NT2/D1 (cell line): ENCODE results near the gene BCAS3.

ENCODE experiments used
- DNase-seq: peaks from one replicate; pipeline ENCODE4 v3.0.0-alpha.2; 2011; ENCODE audit warnings: low read depth, low spot score
- H3K27me3 ChIP-seq: 2 replicates; pipeline ENCODE4 v1.6.0; 2011; ENCODE audit warnings: mild to moderate bottlenecking; ENCODE audit not compliant: insufficient read length, insufficient read depth
- H3K36me3 ChIP-seq: 2 replicates; pipeline ENCODE4 v1.6.1; 2011; ENCODE audit warnings: mild to moderate bottlenecking, low read length, mixed read lengths; ENCODE audit not compliant: insufficient read depth, insufficient read length
- H3K4me1 ChIP-seq: 2 replicates; pipeline ENCODE4 v1.5.1; 2011; ENCODE audit not compliant: insufficient read depth, insufficient read length
- H3K4me3 ChIP-seq: 2 replicates; pipeline ENCODE4 v1.5.1; 2011; ENCODE audit warnings: low read depth; ENCODE audit not compliant: insufficient read length
- H3K9ac ChIP-seq: 2 replicates; pipeline ENCODE4 v1.6.0; 2011; ENCODE audit warnings: low read depth; ENCODE audit not compliant: insufficient read length
- H3K9me3 ChIP-seq: 2 replicates; pipeline ENCODE4 v1.5.1; 2011; ENCODE audit warnings: mild to moderate bottlenecking, low read length; ENCODE audit not compliant: insufficient read depth
- SUZ12 ChIP-seq: IDR thresholded peaks from 2 replicates; pipeline ENCODE4 v1.6.1; 2011; ENCODE audit not compliant: insufficient read length, insufficient read depth; ENCODE audit errors: extremely low read depth
- YY1 ChIP-seq: IDR thresholded peaks from 2 replicates; pipeline ENCODE4 v1.6.1; 2011; ENCODE audit not compliant: insufficient read length, insufficient read depth
- ZNF274 ChIP-seq: IDR thresholded peaks from 2 replicates; pipeline ENCODE4 v1.6.1; 2011; ENCODE audit warnings: mild to moderate bottlenecking, low read depth, low read length

The BCAS3 gene

GRCh38 chr17:61161615-61162134 is 484.0 kb downstream of the BCAS3 start:
- Histone ChIP-seq H3K9ac (no peak overlapping the region), H3K4me1 (peaks cover 2% of the 10 kb centered on the region), H3K36me3 (no peaks in the 10 kb centered on the region), H3K27me3 (no peaks in the 10 kb centered on the region), H3K4me3 (no peak overlapping the region), H3K9me3 (peaks cover 5% of the 10 kb centered on the region; the same call in 1 of the 2 replicates)
- no peak for DNase-seq
- TF ChIP-seq SUZ12 (no peak), YY1 (no peak), ZNF274 (no peak)

GRCh38 chr17:61164517-61164916 is 486.9 kb downstream of the BCAS3 start:
- Histone ChIP-seq H3K4me1 (peaks cover 2% of the 10 kb centered on the region), H3K4me3 (no peak overlapping the region), H3K9me3 (peaks cover 5% of the 10 kb centered on the region; the same call in 1 of the 2 replicates), H3K27me3 (no peaks in the 10 kb centered on the region), H3K36me3 (no peaks in the 10 kb centered on the region), H3K9ac (no peak overlapping the region)
- TF ChIP-seq ZNF274 = no peak
- no peak for TF ChIP-seq SUZ12
- TF ChIP-seq YY1 = no peak
- no peak for DNase-seq

GRCh38 chr17:61167075-61167474 is 489.4 kb downstream of the BCAS3 start:
- Histone ChIP-seq H3K4me3 (no peak overlapping the region), H3K9me3 (peaks cover 5% of the 10 kb centered on the region; the same call in 1 of the 2 replicates), H3K9ac (no peak overlapping the region), H3K4me1 (no peaks in the 10 kb centered on the region), H3K27me3 (no peaks in the 10 kb centered on the region), H3K36me3 (no peaks in the 10 kb centered on the region)
- no peak for DNase-seq
- TF ChIP-seq YY1 = no peak
- TF ChIP-seq ZNF274 = no peak
- no peak for TF ChIP-seq SUZ12

- TF ChIP-seq YY1 (no peak), ZNF274 (no peak), SUZ12 (no peak)
- Histone ChIP-seq H3K4me3 (no peak overlapping the region), H3K4me1 (no peaks in the 10 kb centered on the region), H3K9me3 (peaks cover 5% of the 10 kb centered on the region; the same call in 1 of the 2 replicates), H3K36me3 (no peaks in the 10 kb centered on the region), H3K27me3 (no peaks in the 10 kb centered on the region), H3K9ac (no peak overlapping the region)
- DNase-seq = no peak
These were observed 490.9 kb downstream of the BCAS3 start for GRCh38 chr17:61168506-61168905.

- Histone ChIP-seq H3K9ac (no peak overlapping the region), H3K4me1 (no peaks in the 10 kb centered on the region), H3K36me3 (no peaks in the 10 kb centered on the region), H3K4me3 (no peak overlapping the region), H3K9me3 (no peaks in the 10 kb centered on the region), H3K27me3 (no peaks in the 10 kb centered on the region)
- no peak for DNase-seq
- TF ChIP-seq SUZ12 (no peak), ZNF274 (no peak), YY1 (no peak)
These were observed 496.7 kb downstream of the BCAS3 start for GRCh38 chr17:61174310-61174709.

- H3K9me3 ChIP-seq = no peaks in the 10 kb centered on the region
- H3K9ac ChIP-seq = no peak overlapping the region
- TF ChIP-seq ZNF274 = no peak
- TF ChIP-seq YY1 = no peak
- TF ChIP-seq SUZ12 = no peak
- no peaks in the 10 kb centered on the region for H3K4me1 ChIP-seq
- H3K4me3 ChIP-seq = no peak overlapping the region
- DNase-seq = no peak
- no peaks in the 10 kb centered on the region for H3K36me3 ChIP-seq
- H3K27me3 ChIP-seq = no peaks in the 10 kb centered on the region
These were observed 497.9 kb downstream of the BCAS3 start for GRCh38 chr17:61175298-61176142.

- no peak for DNase-seq
- no peak overlapping the region for H3K9ac ChIP-seq
- TF ChIP-seq YY1 (no peak), ZNF274 (no peak), SUZ12 (no peak)
- H3K9me3 ChIP-seq = no peaks in the 10 kb centered on the region
- H3K36me3 ChIP-seq = no peaks in the 10 kb centered on the region
- no peaks in the 10 kb centered on the region for H3K4me1 ChIP-seq
- no peak overlapping the region for H3K4me3 ChIP-seq
- no peaks in the 10 kb centered on the region for H3K27me3 ChIP-seq
These were observed 499.7 kb downstream of the BCAS3 start for GRCh38 chr17:61177351-61177750.
